GM12865 (cell line): ENCODE measurements around the gene GRID1.

Experiments
- DNase-seq: peaks from one replicate; pipeline ENCODE4 v3.0.0; 2010; ENCODE audit warnings: low read depth
- H3K4me3 ChIP-seq: 2 replicates; pipeline ENCODE4 v1.5.1; 2011; ENCODE audit warnings: mild to moderate bottlenecking, low read depth, low read length, control low read depth
- CTCF ChIP-seq: IDR thresholded peaks from 2 replicates; pipeline ENCODE4 v1.5.1; 2011; ENCODE audit warnings: low read length, control low read depth, low read depth, inconsistent platforms; ENCODE audit not compliant: insufficient read depth; ENCODE audit errors: missing control alignments

GRID1 gene

GRCh38 chr10:86284355-86285105 is 82.1 kb downstream of the GRID1 start:
- no peak for DNase-seq
- H3K4me3 ChIP-seq, result no peak overlapping the region
- no peak for TF ChIP-seq CTCF

DNA sequence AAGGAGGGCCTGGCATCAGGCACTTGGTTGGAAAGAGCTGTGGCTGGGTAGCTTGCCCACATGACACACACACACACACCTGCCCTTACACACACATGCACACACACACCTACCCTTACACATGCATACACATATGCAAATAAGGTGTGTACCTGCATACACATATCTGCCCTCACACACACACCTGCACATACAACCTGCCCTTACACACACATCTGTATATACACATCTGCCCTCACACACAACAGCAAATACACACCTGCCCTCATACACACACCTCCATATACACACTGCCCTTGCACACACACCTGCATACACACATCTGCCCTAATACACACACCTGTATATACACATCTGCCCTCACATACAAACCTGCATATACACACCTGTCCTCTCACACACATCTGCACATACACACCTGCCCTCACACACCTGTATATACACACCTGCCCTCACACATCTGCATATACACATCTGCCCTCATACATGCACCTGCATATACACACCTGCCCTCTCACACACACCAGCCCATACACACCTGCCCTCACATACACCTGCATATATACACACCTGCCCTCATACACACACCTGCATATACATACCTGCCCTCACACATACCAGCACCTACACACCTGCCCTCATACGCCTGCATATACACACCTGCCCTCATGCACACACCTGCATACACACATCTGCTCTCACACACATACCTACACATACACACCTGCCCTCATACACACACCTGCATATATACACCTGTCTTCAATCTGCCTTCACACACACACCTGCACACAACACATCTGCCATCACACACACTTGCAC is 82.9 kb downstream of the GRID1 start:
- TF ChIP-seq CTCF, result no peak
- no peak for DNase-seq
- H3K4me3 ChIP-seq, result no peak overlapping the region

DNA sequence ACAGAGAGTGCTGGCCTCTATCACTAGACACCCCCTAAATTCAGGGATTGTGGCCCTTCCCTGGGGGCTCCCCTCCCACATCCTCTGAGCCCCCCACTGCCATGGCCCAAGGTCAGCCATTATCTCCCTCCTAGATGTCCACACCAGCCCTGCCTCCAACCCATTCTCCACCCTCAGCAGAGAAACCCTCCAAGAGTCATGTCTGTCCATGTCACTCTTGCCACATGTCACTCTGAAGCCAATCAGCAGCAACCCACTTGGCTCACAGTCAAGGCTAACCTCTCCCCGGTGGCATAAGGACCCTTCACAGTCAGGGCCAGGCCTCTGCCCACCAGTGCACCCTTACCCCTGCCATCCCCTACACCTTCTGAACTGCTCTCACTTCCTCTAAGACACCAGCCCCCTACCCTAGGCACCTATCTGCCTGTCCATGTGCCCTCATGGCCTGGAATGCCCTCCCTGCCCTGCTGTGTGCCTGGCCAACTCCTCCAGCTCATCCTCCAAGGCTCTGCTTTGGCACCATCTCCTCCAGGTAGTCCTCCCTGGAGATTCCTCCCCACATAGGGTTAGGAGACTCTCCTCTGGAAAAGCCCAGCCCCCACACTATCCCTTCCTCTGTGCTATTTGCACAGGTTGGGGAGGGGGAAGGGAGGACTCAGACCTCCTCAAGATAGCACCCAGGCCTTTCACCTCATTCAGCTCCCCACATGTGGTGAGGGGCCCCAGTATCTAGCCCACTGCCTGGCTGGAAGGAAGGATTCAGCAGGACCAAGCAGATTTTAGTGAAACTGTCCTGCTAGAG is 83.7 kb downstream of the GRID1 start:
- no peak overlapping the region for H3K4me3 ChIP-seq
- TF ChIP-seq CTCF, result no peak

GRCh38 chr10:86281396-86281795 is 85.2 kb downstream of the GRID1 start:
- H3K4me3 ChIP-seq, result no peak overlapping the region
- TF ChIP-seq CTCF, result no peak
- DNase-seq, result no peak

More for the DNA sequence above, 83.7 kb downstream of the GRID1 start:
- no peak for DNase-seq

DNA sequence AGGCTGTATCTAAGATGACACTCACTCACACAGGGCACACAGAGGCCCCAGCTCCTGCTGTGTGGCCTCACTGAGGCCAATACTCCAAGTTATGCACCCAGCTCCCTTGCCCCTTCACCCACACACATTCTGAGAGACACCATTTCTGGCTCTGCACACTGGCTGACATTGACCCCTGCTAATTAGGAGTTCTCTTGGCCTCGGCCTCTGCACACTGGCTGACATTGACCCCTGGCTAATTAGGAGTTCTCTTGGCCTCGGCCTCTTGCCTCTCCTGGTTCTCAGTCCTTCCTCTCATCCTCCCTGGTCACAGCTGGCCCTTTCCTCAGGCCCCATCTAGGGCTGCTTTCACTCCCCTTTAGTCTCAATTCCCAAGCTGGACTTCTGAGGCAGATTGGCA is 97.3 kb downstream of the GRID1 start:
- no peak for DNase-seq
- TF ChIP-seq CTCF, result no peak

DNA sequence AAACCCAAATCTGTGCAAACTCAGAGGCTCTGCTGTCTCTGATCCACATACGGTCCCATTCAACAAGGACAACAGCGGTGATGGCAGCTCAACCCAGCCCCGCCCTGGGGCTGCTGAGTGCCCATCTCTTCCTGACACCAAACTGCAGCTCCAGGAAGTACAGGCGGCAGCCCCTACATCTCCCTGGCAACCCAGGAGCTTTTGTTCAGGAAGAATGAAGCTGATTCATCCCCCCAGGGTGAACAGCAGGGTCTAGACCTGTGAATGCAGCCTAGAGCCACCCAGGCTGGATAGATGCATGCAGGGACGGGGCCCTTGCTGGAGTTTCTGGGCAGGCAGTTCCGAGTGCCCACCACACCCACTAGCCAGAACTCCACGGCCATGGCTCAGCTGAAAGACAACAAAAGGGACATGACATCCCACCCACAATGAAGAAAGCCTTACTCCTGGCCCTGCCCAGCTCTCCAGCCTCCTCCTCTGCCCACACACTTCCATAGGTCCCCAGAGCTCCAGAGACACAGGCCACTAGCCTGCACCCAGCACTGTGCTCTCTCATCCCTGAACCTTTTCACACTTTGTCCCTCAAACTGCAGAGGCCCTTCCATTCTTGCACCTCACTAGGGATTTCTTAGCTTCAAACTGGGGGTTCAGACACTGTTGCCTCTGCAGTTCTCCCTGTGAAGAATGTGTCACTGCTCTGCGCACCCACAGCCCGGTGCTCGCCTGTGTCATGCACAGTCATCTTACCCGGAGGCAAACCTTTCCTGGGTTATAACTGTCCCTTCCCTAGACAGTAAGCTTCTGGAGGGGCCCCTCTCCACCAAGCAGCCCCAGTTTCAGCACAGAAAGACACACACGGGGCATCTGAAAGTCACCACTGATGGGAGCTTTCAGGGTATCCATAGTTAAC is 99.1 kb downstream of the GRID1 start:
- no peak for DNase-seq

More for the DNA sequence above, 97.3 kb downstream of the GRID1 start:
- no peak overlapping the region for H3K4me3 ChIP-seq

More for the DNA sequence above, 99.1 kb downstream of the GRID1 start:
- no peak for TF ChIP-seq CTCF
- no peak overlapping the region for H3K4me3 ChIP-seq
